ENCODE results near the gene ZEB1.

Gene ZEB1

GRCh38 chr10:31280972-31281371, 38.0 kb upstream of the ZEB1 start:
- Histone ChIP-seq H3K36me3 (no peaks in the 10 kb centered on the region), H3K4me1 (no peaks in the 10 kb centered on the region), H3K9me3 (no peaks in the 10 kb centered on the region), H3K27me3 (no peaks in the 10 kb centered on the region), H3K4me3 (ENCODE audit: low read depth, low read length) (no peak overlapping the region)
- TF ChIP-seq CTCF (IDR thresholded peaks at IDR 0.05; ENCODE audit: low read depth, low read length) = no peak
- no peak for DNase-seq

GRCh38 chr10:31288001-31288400, 31.0 kb upstream of the ZEB1 start:
- no peak for TF ChIP-seq CTCF (IDR thresholded peaks at IDR 0.05; ENCODE audit: low read depth, low read length)
- Histone ChIP-seq H3K4me1 (no peaks in the 10 kb centered on the region), H3K9me3 (0 out of 2 replicates have a peak, but pooled peaks cover 2% of the 10 kb centered on the region), H3K4me3 (ENCODE audit: low read depth, low read length) (no peak overlapping the region), H3K36me3 (no peaks in the 10 kb centered on the region), H3K27me3 (no peaks in the 10 kb centered on the region)
- DNase-seq = no peak

- H3K27me3 ChIP-seq = no peaks in the 10 kb centered on the region
- H3K9me3 ChIP-seq = 0 out of 2 replicates have a peak, but pooled peaks cover 2% of the 10 kb centered on the region
- no peak for DNase-seq
- no peak for TF ChIP-seq CTCF (IDR thresholded peaks at IDR 0.05; ENCODE audit: low read depth, low read length)
- H3K4me3 ChIP-seq (ENCODE audit: low read depth, low read length) = no peak overlapping the region
- no peaks in the 10 kb centered on the region for H3K36me3 ChIP-seq
- no peaks in the 10 kb centered on the region for H3K4me1 ChIP-seq
These were observed 30.1 kb upstream of the ZEB1 start for GRCh38 chr10:31288962-31289361.

- TF ChIP-seq CTCF (IDR thresholded peaks at IDR 0.05; ENCODE audit: low read depth, low read length) = no peak
- no peak overlapping the region for H3K4me3 ChIP-seq (ENCODE audit: low read depth, low read length)
- H3K4me1 ChIP-seq = no peaks in the 10 kb centered on the region
- no peaks in the 10 kb centered on the region for H3K27me3 ChIP-seq
- 0 out of 2 replicates have a peak, but pooled peaks cover 2% of the 10 kb centered on the region for H3K9me3 ChIP-seq
- H3K36me3 ChIP-seq = no peaks in the 10 kb centered on the region
- no peak for DNase-seq
These were observed 28.6 kb upstream of the ZEB1 start for GRCh38 chr10:31290386-31290785.

- no peak for DNase-seq
- Histone ChIP-seq H3K27me3 (no peaks in the 10 kb centered on the region), H3K9me3 (0 out of 2 replicates have a peak, but pooled peaks cover 2% of the 10 kb centered on the region), H3K4me3 (ENCODE audit: low read depth, low read length) (no peak overlapping the region), H3K4me1 (no peaks in the 10 kb centered on the region), H3K36me3 (no peaks in the 10 kb centered on the region)
- TF ChIP-seq CTCF (IDR thresholded peaks at IDR 0.05; ENCODE audit: low read depth, low read length) = no peak
These were observed 27.9 kb upstream of the ZEB1 start for GRCh38 chr10:31291123-31291522.

GRCh38 chr10:31294558-31294957, 24.5 kb upstream of the ZEB1 start:
- no peak for TF ChIP-seq CTCF (IDR thresholded peaks at IDR 0.05; ENCODE audit: low read depth, low read length)
- Histone ChIP-seq H3K9me3 (0 out of 2 replicates have a peak, but pooled peaks cover 2% of the 10 kb centered on the region), H3K4me3 (ENCODE audit: low read depth, low read length) (no peak overlapping the region), H3K27me3 (no peaks in the 10 kb centered on the region), H3K4me1 (no peaks in the 10 kb centered on the region), H3K36me3 (no peaks in the 10 kb centered on the region)
- DNase-seq = no peak

All from BE2C (cell line).